H9 (cell line): ENCODE data around the gene RALGDS. TPM values are rescaled to one million over a fixed set of nuclear protein-coding genes. Genes with fewer than 3 reads are reported as not detected.
"Not testable (repeated sequence)": the region's sequence is repeated elsewhere in the genome, so short reads cannot be mapped to it uniquely, and the experiment has no call there.

Experiments used
- DNase-seq: peaks from one replicate; pipeline ENCODE4 v3.0.0-alpha.2; 2017
- H2AFZ ChIP-seq: one replicate; pipeline ENCODE4 v1.6.1; 2013; ENCODE audit warnings: mild to moderate bottlenecking, low read length, control low read depth, moderate library complexity
- H2AK5ac ChIP-seq: 2 replicates; pipeline ENCODE4 v1.6.1; 2013; ENCODE audit warnings: low read length, control low read depth, mixed read lengths; ENCODE audit not compliant: insufficient read length
- H2BK120ac ChIP-seq: one replicate; pipeline ENCODE4 v1.6.1; 2013; ENCODE audit warnings: low read depth, mild to moderate bottlenecking, low read length, control low read depth, inconsistent platforms; ENCODE audit not compliant: poor library complexity, severe bottlenecking
- H2BK12ac ChIP-seq: 2 replicates; pipeline ENCODE4 v1.6.1; 2013; ENCODE audit warnings: low read length, control low read depth, mixed read lengths, low read depth; ENCODE audit not compliant: insufficient read length
- H2BK15ac ChIP-seq: 2 replicates; pipeline ENCODE4 v1.6.1; 2013; ENCODE audit warnings: low read depth, low read length, control low read depth
- H2BK20ac ChIP-seq: one replicate; pipeline ENCODE4 v1.6.1; 2013; ENCODE audit warnings: low read depth, mild to moderate bottlenecking, low read length, control low read depth, inconsistent platforms; ENCODE audit not compliant: poor library complexity, severe bottlenecking
- H2BK5ac ChIP-seq: 2 replicates; pipeline ENCODE4 v1.6.1; 2013; ENCODE audit warnings: low read length, control low read depth, mixed read lengths; ENCODE audit not compliant: insufficient read length
- H3K14ac ChIP-seq: 2 replicates; pipeline ENCODE4 v1.6.1; 2013; ENCODE audit warnings: low read length, control low read depth; ENCODE audit not compliant: insufficient read depth
- H3K18ac ChIP-seq: 2 replicates; pipeline ENCODE4 v1.6.1; 2013; ENCODE audit warnings: low read depth, mild to moderate bottlenecking, mixed read lengths, low read length, control low read depth; ENCODE audit not compliant: insufficient read length
- H3K23ac ChIP-seq: 2 replicates; pipeline ENCODE4 v1.6.1; 2013; ENCODE audit warnings: low read length, control low read depth, mixed read lengths, low read depth; ENCODE audit not compliant: insufficient read length
- H3K23me2 ChIP-seq: 2 replicates; pipeline ENCODE4 v1.6.1; 2013; ENCODE audit warnings: low read depth, mild to moderate bottlenecking, mixed read lengths, low read length, control low read depth; ENCODE audit not compliant: insufficient read length, poor library complexity, severe bottlenecking
- H3K27ac ChIP-seq: 2 replicates; pipeline ENCODE4 v1.5.1; 2013; ENCODE audit warnings: low read length, control low read depth, mixed read lengths, low read depth; ENCODE audit not compliant: insufficient read length
- H3K27me3 ChIP-seq: 2 replicates; pipeline ENCODE4 v1.6.1; 2013; ENCODE audit warnings: low read length, control low read depth, inconsistent platforms; ENCODE audit not compliant: insufficient read depth
- H3K4ac ChIP-seq: 2 replicates; pipeline ENCODE4 v1.6.1; 2013; ENCODE audit warnings: low read depth, mild to moderate bottlenecking, control low read depth, inconsistent platforms, low read length, moderate library complexity
- H3K4me1 ChIP-seq: 2 replicates; pipeline ENCODE4 v1.6.1; 2013; ENCODE audit warnings: low read length, control low read depth, inconsistent platforms; ENCODE audit not compliant: insufficient read depth
- H3K4me2 ChIP-seq: 2 replicates; pipeline ENCODE4 v1.6.1; 2013; ENCODE audit warnings: low read length, control low read depth, mixed read lengths; ENCODE audit not compliant: insufficient read length, insufficient read depth
- H3K56ac ChIP-seq: 2 replicates; pipeline ENCODE4 v1.6.1; 2013; ENCODE audit warnings: low read depth, mild to moderate bottlenecking, mixed read lengths, low read length, control low read depth; ENCODE audit not compliant: insufficient read length
- H3K79me1 ChIP-seq: 2 replicates; pipeline ENCODE4 v1.6.1; 2013; ENCODE audit warnings: low read depth, mild to moderate bottlenecking, moderate library complexity, low read length, control low read depth, inconsistent platforms; ENCODE audit not compliant: insufficient read depth, poor library complexity, severe bottlenecking
- H3K79me2 ChIP-seq: 2 replicates; pipeline ENCODE4 v1.6.1; 2013; ENCODE audit warnings: low read length, control low read depth, inconsistent platforms; ENCODE audit not compliant: insufficient read depth
- H3K9ac ChIP-seq: 2 replicates; pipeline ENCODE4 v1.6.1; 2013; ENCODE audit warnings: low read length, control low read depth, mixed read lengths; ENCODE audit not compliant: insufficient read length; ENCODE audit errors: extremely low read depth
- H3K9me3 ChIP-seq: one replicate; pipeline ENCODE4 v1.6.1; 2013; ENCODE audit warnings: low read depth, low read length, inconsistent platforms; ENCODE audit not compliant: control insufficient read depth
- H3T11ph ChIP-seq: one replicate; pipeline ENCODE4 v1.6.1; 2013; ENCODE audit warnings: mild to moderate bottlenecking, low read length, control low read depth, inconsistent platforms
- H4K20me1 ChIP-seq: one replicate; pipeline ENCODE4 v1.6.1; 2013; ENCODE audit not compliant: control insufficient read depth, insufficient read length, insufficient read depth
- H4K5ac ChIP-seq: 2 replicates; pipeline ENCODE4 v1.6.1; 2013; ENCODE audit warnings: low read depth, mild to moderate bottlenecking, mixed read lengths, low read length, control low read depth; ENCODE audit not compliant: insufficient read length
- H4K8ac ChIP-seq: replicated peaks from 2 replicates; pipeline ENCODE4 v1.6.1; 2013; ENCODE audit warnings: low read length, control low read depth, mixed read lengths, low read depth; ENCODE audit not compliant: insufficient read length
- H4K91ac ChIP-seq: 2 replicates; pipeline ENCODE4 v1.6.1; 2013; ENCODE audit warnings: low read depth, mild to moderate bottlenecking, moderate library complexity, mixed read lengths, low read length, control low read depth; ENCODE audit not compliant: insufficient read length
- H3K27ac Mint-ChIP-seq, 3 experiments: 2 replicates in 2 of 3; 3 replicates in 1 of 3; pipeline ENCODE4 v1.8.0; 2020 to 2021; ENCODE audit warnings: mixed read lengths in 3 of 3, mild to moderate bottlenecking in 1 of 3, moderate library complexity in 1 of 3
- H3K27me3 Mint-ChIP-seq: 2 replicates; pipeline ENCODE4 v1.8.0; 2021; ENCODE audit warnings: low read depth, mild to moderate bottlenecking, moderate library complexity, mixed read lengths
- H3K36me3 Mint-ChIP-seq, 3 experiments: 2 replicates in 2 of 3; 3 replicates in 1 of 3; pipeline ENCODE4 v1.8.0; 2020 to 2021; ENCODE audit warnings: low read depth in 3 of 3, mixed read lengths in 3 of 3; ENCODE audit not compliant: insufficient read depth in 1 of 3
- H3K4me1 Mint-ChIP-seq, 2 experiments: 2 replicates each; pipeline ENCODE4 v1.8.0; 2020; ENCODE audit warnings: mixed read lengths in 2 of 2
- H3K4me3 Mint-ChIP-seq, 2 experiments: 2 replicates in 1 of 2; 3 replicates in 1 of 2; pipeline ENCODE4 v1.8.0; 2020 to 2021; ENCODE audit warnings: mild to moderate bottlenecking in 2 of 2, mixed read lengths in 2 of 2, moderate library complexity in 1 of 2
- H3K9me3 Mint-ChIP-seq, 2 experiments: 2 replicates in 1 of 2; 3 replicates in 1 of 2; pipeline ENCODE4 v1.8.0; 2020; ENCODE audit warnings: mild to moderate bottlenecking in 2 of 2, mixed read lengths in 2 of 2, moderate library complexity in 1 of 2
- CTCF ChIP-seq: fragments of 200-600 bp; sonication (generic); conservative IDR thresholded peaks from 3 replicates; pipeline ENCODE4 v1.8.0; 2021; ENCODE audit warnings: antibody characterized with exemption, mild to moderate bottlenecking
- WGBS: extraction: QIAGEN DNeasy Blood & Tissue Kit; methylation state at CpG from one replicate; pipeline ENCODE4 v1.1.7; 2013; ENCODE audit warnings: missing lambda C conversion rate, low lambda C conversion rate, mixed read lengths; ENCODE audit not compliant: insufficient read length; ENCODE audit errors: extremely low coverage; 5-methylcytosine and 5-hydroxymethylcytosine counted together
- total RNA-seq: library from RNA; stranded (reverse); gene quantifications from 2 replicates; pipeline ENCODE4 v1.2.1, GENCODE V29; 2021

The RALGDS gene
- total RNA-seq, 1 experiment from 2014 or later: 21.3 TPM

DNA sequence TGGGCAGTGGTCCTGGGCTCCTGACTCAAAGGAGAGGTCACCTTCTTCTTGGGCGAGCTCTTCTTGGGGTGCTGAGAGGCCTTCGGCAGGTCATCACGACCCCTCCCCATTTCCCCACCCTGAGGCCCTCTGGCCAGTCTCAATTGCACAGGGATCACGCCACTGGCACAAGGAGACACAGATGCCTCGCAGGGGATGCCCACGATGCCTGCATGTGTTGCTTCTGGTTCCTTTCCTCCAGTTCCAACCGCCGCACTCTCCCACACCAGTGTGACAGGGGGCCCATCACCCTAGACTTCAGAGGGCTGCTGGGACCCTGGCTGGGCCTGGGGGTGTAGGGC lies 57.9 kb downstream of the RALGDS start:
- no peak overlapping the region for H3K4me2 ChIP-seq
- H2BK15ac ChIP-seq: no peak overlapping the region
- no peak overlapping the region for H3K56ac ChIP-seq
- no peak overlapping the region for H4K5ac ChIP-seq
- Mint-ChIP-seq H3K9me3 (no peaks in the 10 kb centered on the region), H3K27me3 (no peaks in the 10 kb centered on the region), H3K36me3 (peaks cover 5 to 10% (median 5%) of the 10 kb centered on the region in 3 experiments; a peak in 6 of 7 replicates), H3K27ac (no peak overlapping the region), H3K4me3 (no peak overlapping the region), H3K4me1 (peaks cover 28 to 29% of the 10 kb centered on the region in 2 experiments)
- H3K79me1 ChIP-seq: no peaks in the 10 kb centered on the region
- no peaks in the 10 kb centered on the region for H3K27me3 ChIP-seq
- no peaks in the 10 kb centered on the region for H3K9me3 ChIP-seq
- H2BK5ac ChIP-seq: no peak overlapping the region
- no peak overlapping the region for H4K8ac ChIP-seq
- H2AK5ac ChIP-seq: no peak overlapping the region
- H2BK120ac ChIP-seq: no peak overlapping the region
- H2BK12ac ChIP-seq: no peak overlapping the region
- H3K14ac ChIP-seq: no peak overlapping the region
- H3K23ac ChIP-seq: no peak overlapping the region
- H3T11ph ChIP-seq: no peak overlapping the region
- H2AFZ ChIP-seq: no peak overlapping the region
- peaks cover 3% of the 10 kb centered on the region for H4K20me1 ChIP-seq
- no peak for TF ChIP-seq CTCF
- no peak overlapping the region for H2BK20ac ChIP-seq
- no peak overlapping the region for H4K91ac ChIP-seq
- no peak overlapping the region for H3K27ac ChIP-seq
- no peak overlapping the region for H3K18ac ChIP-seq
- no peaks in the 10 kb centered on the region for H3K23me2 ChIP-seq
- no peak for DNase-seq
- no peak overlapping the region for H3K4ac ChIP-seq
- H3K4me1 ChIP-seq: peaks cover 2% of the 10 kb centered on the region; the same call in 1 of the 2 replicates
- no peaks in the 10 kb centered on the region for H3K79me2 ChIP-seq
- no peak overlapping the region for H3K9ac ChIP-seq
- WGBS: no CpG with 5 or more reads among the region's 8 CpGs

DNA sequence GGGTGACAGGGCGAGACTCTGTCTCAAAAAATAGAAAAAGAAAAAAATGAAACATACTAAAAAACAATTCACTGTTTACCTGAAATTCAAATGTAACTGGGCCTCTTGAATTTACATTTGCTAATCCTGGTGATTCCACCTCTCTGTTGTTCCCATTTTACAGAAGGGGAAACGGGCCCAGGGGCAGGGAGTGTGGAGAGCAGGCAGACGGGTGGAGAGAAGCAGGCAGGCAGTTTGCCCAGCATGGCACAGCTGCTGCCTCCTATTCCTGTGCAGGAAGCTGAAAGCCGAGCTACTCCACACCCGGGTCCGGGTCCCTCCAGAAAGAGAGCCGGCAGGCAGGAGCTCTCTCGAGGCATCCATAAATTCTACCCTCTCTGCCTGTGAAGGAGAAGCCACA lies 58.5 kb downstream of the RALGDS start:
- H2BK120ac ChIP-seq, H2AK5ac ChIP-seq, H3K4me2 ChIP-seq, H4K5ac ChIP-seq, H3K18ac ChIP-seq, H3K27me3 Mint-ChIP-seq, H2AFZ ChIP-seq, H3K9me3 Mint-ChIP-seq, H3K23me2 ChIP-seq, H3K9me3 ChIP-seq, H3K79me1 ChIP-seq, H3K4ac ChIP-seq, H3K14ac ChIP-seq, H3K27ac ChIP-seq, H2BK20ac ChIP-seq, H2BK15ac ChIP-seq, H4K8ac ChIP-seq, H4K20me1 ChIP-seq, H3K4me1 ChIP-seq, H2BK12ac ChIP-seq, H3K79me2 ChIP-seq, H3K27me3 ChIP-seq, H3K56ac ChIP-seq, H4K91ac ChIP-seq, H3T11ph ChIP-seq, H3K23ac ChIP-seq, DNase-seq, H2BK5ac ChIP-seq, H3K9ac ChIP-seq, H3K4me3 Mint-ChIP-seq: not testable (repeated sequence)
- no CpG with 5 or more reads among the region's 8 CpGs for WGBS
- Mint-ChIP-seq H3K36me3 (peaks cover 9 to 12% (median 10%) of the 10 kb centered on the region in 3 experiments; a peak in 6 of 7 replicates), H3K4me1 (peaks cover 28 to 29% of the 10 kb centered on the region in 2 experiments), H3K27ac (peak overlapping the region in 1 of 3 experiments; percentile 49; a peak in 1 of 7 replicates)
